NCI-H2029 (cell line): ENCODE results near the gene PTGDS.

ENCODE experiments used
- DNase-seq: peaks from one replicate; lab custom pipeline; 2025; lab: John Stamatoyannopoulos, UW

PTGDS gene

DNA sequence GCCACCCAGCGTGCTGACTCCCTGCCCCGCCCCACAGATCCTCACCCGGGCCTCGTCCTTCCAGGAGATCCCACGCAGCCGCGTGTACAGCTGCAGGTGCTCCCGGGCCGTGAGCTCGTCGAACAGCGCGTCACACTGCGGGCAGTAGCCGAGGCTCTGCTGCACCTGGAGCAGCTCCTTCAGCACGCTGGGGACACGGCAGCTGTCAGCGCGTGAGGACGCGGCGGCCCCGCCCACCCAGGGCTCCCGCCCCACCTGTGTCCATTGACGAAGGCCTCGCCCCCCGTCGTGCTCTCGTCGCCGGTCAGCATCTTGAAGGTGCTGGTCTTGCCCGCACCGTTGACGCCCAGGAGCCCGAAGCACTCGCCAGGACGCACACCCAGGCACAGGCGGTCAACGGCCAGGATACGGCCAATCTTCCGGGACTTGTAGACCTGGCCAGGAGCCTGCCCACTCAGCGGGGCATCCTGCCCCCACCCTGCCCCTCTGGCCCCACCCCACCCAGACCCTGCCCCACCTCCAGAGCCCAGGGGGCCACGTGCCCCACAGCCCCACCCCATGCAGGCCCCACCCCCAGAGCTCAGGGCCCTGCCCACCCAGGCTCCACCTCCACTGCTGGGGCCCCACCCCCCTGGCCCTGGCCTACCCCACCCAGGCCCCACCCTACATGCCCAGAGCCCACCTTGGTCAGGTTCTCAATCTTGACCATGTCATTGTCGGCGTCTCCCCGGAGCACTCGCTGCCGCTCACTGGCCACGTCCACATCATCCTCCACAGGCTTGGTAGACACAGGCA is 32.8 kb downstream of the PTGDS start:
- DNase-seq = peak; percentile 72

DNA sequence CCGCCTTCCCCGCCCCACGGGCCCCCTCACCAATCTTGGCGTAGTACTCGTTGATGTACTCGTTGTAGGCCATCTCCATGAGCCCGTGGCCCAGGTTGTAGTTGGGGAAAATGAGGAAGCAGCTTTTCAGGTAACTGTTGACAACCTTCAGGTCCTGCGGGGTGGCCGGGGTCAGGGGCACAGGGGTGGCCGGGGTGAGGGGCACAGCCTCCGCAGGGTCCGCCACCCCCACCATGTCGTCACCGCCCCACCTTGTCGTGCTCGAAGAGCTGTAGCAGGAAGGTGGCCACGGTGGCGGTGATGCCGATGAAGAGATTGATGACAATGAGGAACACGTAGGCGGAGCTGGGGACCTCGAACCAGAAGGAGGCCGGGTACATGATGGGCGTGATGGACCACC is 33.9 kb downstream of the PTGDS start:
- DNase-seq = no peak

GRCh38 chr9:137011907-137012675 is 34.8 kb downstream of the PTGDS start:
- no peak for DNase-seq

GRCh38 chr9:137012694-137013570 is 35.6 kb downstream of the PTGDS start:
- DNase-seq = no peak

GRCh38 chr9:137013571-137013940 is 36.3 kb downstream of the PTGDS start:
- DNase-seq = no peak

DNA sequence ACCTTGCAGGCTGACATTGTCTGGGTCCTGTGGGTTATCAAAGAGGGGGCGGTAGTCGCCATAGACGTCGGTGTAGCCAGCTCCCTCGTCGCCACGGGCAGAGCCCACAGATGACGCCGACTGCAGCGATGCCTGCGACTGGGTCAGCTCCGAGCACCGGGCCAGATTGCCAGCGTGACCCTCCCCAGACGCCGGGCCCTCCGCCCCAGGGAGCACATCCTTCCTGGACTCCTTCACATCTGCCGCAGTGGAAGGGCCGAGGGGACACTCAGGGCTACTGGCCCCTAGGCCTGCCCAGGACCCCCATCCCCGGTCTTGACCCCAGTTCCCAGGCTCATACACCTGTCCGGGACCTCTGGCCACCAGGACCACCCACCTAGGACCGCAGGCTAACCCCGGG is 36.9 kb downstream of the PTGDS start:
- no peak for DNase-seq

DNA sequence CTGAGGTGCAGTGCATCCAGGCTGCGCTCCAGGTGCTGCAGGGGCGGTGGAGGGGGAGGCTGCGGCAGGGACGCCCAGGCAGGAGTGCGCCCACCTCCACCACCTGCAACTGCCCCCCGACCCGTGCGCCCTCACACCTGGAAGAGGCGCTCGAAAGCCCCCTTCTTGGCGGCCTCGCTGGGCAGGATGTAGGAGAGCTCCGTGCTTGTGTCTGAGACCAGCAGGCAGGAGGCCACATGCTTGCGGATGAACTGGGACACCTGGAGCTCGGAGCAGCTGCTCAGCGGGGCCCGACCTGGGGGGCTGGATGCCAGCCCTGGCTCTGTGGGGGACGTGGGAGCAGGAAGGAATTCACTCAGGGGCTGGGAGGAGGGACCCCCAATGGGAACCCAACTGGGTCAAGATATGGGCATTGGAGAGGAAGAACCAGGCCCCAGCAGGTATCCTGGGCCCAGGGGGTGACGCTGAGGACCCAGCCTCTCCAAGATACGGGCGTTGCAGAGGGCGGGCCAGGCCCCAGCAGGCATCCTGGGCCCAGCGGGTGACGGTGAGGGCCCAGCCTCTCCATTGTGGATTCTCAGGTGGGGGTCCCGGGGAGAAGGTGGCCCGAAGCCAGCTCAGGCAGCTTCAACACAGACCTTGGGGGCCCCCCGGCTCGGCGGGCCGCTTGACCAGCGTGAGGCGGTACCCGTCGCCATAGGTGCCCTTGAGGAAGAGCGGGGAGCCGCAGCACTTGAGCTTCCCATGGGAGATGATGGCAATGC is 37.7 kb downstream of the PTGDS start:
- DNase-seq = no peak

GRCh38 chr9:137015540-137015930 is 38.2 kb downstream of the PTGDS start:
- DNase-seq = no peak

DNA sequence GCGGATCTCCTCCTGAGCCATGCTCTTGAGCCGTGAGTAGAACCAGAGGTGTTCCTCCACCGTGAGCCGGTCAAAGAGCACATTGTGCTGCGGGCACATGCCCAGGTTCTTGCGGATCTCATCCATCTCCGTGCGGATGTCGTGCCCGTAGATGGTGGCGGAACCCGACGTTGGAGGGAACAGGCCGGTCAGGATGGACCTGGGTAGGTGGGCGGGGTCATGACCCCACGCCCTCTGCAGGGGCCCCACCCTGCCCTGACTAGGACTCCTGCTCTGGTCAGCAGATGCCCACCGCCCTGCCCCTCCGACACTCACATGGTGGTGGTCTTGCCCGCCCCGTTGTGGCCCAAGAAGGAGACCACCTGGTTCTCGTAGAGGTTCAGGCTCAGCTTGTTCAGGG is 38.7 kb downstream of the PTGDS start:
- no peak for DNase-seq

GRCh38 chr9:137016436-137016835 is 39.1 kb downstream of the PTGDS start:
- DNase-seq = no peak

DNA sequence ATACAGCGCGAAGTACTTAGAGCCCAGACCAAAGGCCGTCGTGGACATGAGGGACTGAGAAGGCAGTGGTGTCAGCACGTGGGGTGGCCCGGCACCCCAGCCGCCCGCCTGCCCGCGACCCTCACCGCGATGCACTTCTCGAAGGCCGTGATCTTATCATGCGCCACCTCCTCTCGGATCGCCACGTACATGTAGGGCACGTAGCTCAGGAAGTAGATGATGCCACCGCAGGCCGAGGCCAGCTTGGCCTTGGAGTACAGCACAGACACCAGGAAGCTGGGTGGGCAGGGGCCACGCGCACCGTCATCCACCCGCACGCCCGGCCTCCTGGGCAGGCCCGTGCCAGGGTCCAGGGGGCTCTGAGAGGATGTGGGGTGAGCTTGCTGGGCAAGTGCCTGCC is 39.8 kb downstream of the PTGDS start:
- DNase-seq = no peak

- DNase-seq = no peak
Observed at GRCh38 chr9:137017791-137018497, 40.6 kb downstream of the PTGDS start.

- no peak for DNase-seq
Observed at GRCh38 chr9:137018761-137019559, 41.7 kb downstream of the PTGDS start.

DNA sequence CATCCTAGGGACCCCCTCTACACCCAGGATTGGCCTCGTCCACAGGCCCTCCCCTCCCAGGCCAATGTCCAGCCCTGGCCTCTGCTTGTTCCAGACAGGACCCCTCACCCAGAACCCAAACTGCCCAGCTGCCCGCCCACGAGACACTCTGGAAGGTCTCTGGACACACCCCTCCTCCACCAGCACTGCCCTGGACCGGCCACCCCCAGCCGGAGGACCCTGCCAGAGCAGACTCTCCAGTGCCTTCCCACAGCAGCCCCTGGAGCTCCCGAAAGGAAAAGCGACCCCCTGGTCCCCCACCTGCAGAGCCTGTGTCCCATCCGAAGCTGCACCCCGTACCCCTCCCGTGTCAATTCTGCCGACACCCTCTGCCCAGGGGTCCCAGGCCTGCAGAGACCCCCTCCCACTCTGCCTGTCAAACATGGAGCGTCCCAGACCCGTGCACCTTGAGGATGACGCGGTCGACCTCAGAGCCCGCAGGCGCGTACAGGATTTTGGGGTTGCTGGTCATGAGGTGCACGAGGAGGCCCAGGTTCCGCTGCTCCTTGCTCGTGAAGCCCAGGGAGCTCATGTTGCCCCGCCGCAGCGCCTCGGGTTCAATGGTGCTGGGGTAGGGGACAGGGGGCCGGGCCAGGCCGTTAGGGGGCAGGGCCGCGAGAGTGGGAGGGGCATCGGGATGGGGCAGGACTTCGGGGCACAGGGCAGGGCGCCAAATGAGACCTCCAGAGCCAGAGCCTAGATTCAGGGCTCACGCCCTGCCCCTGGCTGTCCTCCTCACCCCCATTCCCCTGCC is 42.8 kb downstream of the PTGDS start:
- no peak for DNase-seq

DNA sequence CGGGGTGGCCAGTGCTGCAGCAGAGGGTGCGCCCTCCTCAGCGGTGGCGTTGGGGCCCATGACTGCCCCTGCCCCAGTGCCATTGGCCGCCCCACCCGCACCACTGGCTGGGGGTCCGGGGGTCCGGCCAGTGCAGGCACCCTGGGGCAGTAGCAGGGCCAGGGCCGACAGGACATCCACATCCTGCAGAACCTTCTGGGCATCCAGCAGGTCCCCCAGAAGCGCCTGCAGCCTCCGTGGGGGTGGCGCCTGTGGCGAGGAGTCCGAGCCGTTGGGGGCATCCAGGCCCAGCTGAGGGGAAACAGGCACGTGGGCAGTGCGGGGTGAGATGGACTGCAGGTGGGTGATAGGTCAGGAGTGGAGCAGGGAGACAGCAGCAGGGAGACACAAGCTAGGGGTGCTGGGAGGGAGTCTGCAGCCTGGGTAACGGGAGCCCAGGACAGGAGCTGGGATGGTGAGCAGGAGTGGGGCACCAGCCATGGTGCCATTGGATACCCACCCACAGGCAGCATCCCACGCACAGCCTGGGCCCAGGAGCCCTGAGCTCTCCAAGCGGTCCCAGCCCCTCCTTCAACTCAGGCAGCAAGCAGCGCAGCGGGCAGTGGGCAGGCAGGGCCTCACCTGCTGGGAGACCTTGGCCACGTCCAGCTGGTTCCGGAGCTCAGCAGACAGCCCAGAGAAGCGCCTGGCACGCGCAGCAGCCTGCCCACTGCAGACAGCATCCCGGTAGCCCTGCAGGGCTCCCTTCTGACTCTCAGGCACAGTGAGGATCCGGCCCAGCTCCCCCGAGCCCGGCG is 43.7 kb downstream of the PTGDS start:
- no peak for DNase-seq

- DNase-seq = no peak
Observed at GRCh38 chr9:137021568-137021978, 44.3 kb downstream of the PTGDS start.

GRCh38 chr9:137021979-137022661 is 44.8 kb downstream of the PTGDS start:
- DNase-seq = peak; percentile 95

GRCh38 chr9:137022662-137023008 is 45.3 kb downstream of the PTGDS start:
- DNase-seq = no peak
